IMR-90 (cell line): ENCODE measurements around the gene CDKAL1. TPM values are rescaled to one million over a fixed set of nuclear protein-coding genes. Genes with fewer than 3 reads are reported as not detected.

Experiments used
- ATAC-seq: fragments of 200-7000 bp; cut with Tn5 transposase; 2 replicates; pipeline ENCODE4 v1.9.1; 2020; ENCODE audit warnings: low read depth, mild to moderate bottlenecking, moderate library complexity
- BruUV-seq: library from RNA; stranded (reverse); fragments of 400-500 nt; replicated peaks from 2 replicates; lab custom pipeline; 2021; lab: Mats Ljungman, UMichigan
- CTCF ChIA-PET: fragments of 300-600 bp; formaldehyde crosslinking; extraction: SDS; loops from one replicate; lab custom pipeline; 2021; ENCODE audit warnings: antibody characterized with exemption; lab: Yijun Ruan, JAX
- POLR2A ChIA-PET: fragments of 300-600 bp; sonication (Branson Sonifier 250); formaldehyde crosslinking; loops from one replicate; lab custom pipeline; 2022; ENCODE audit warnings: antibody characterized with exemption; ENCODE audit not compliant: unreplicated experiment; lab: Charles Lee
- DNase-seq: peaks from one replicate; pipeline ENCODE4 v3.0.0; 2013
- H2AFZ ChIP-seq: replicated peaks from 2 replicates; pipeline ENCODE3; 2013; ENCODE audit warnings: low read length, mild to moderate bottlenecking; ENCODE audit not compliant: poor library complexity
- H2AK5ac ChIP-seq: 2 replicates; pipeline ENCODE4 v1.6.1; 2013; ENCODE audit warnings: low read depth, low read length, inconsistent platforms
- H2AK9ac ChIP-seq: replicated peaks from 2 replicates; pipeline ENCODE3; 2013; ENCODE audit warnings: mild to moderate bottlenecking, low read depth, low read length, moderate library complexity; ENCODE audit not compliant: poor library complexity
- H2BK120ac ChIP-seq: 2 replicates; pipeline ENCODE4 v1.6.1; 2013; ENCODE audit warnings: low read depth, low read length, inconsistent platforms
- H2BK15ac ChIP-seq: 3 replicates; pipeline ENCODE4 v1.6.1; 2013; ENCODE audit warnings: low read depth, low read length, inconsistent platforms
- H2BK20ac ChIP-seq: 2 replicates; pipeline ENCODE4 v1.6.1; 2013; ENCODE audit warnings: low read depth, mild to moderate bottlenecking, inconsistent platforms, low read length, moderate library complexity
- H2BK5ac ChIP-seq: 2 replicates; pipeline ENCODE4 v1.6.1; 2013; ENCODE audit warnings: mild to moderate bottlenecking, low read depth, low read length, inconsistent platforms; ENCODE audit not compliant: poor library complexity, severe bottlenecking
- H3K14ac ChIP-seq: replicated peaks from 2 replicates; pipeline ENCODE4 v1.6.1; 2013; ENCODE audit warnings: low read depth, low read length, inconsistent platforms
- H3K18ac ChIP-seq: 2 replicates; pipeline ENCODE4 v1.6.1; 2013; ENCODE audit warnings: low read depth, low read length, control low read depth
- H3K23ac ChIP-seq: 2 replicates; pipeline ENCODE4 v1.6.1; 2013; ENCODE audit warnings: low read depth, low read length, inconsistent platforms
- H3K27ac ChIP-seq: 2 replicates; pipeline ENCODE4 v1.5.1; 2013; ENCODE audit warnings: mild to moderate bottlenecking, control low read depth, low read length; ENCODE audit not compliant: insufficient read depth
- H3K27me3 ChIP-seq: 2 replicates; pipeline ENCODE4 v1.6.1; 2013; ENCODE audit warnings: low read length; ENCODE audit not compliant: control insufficient read depth, insufficient read depth
- H3K36me3 ChIP-seq: 2 replicates; pipeline ENCODE4 v1.6.1; 2013; ENCODE audit warnings: low read length, mixed read lengths; ENCODE audit not compliant: control insufficient read depth, insufficient read depth
- H3K4ac ChIP-seq: 2 replicates; pipeline ENCODE4 v1.6.1; 2013; ENCODE audit warnings: low read depth, low read length, inconsistent platforms
- H3K4me1 ChIP-seq: 2 replicates; pipeline ENCODE4 v1.6.1; 2013; ENCODE audit warnings: low read length, mixed read lengths; ENCODE audit not compliant: control insufficient read depth, insufficient read depth
- H3K4me2 ChIP-seq: 2 replicates; pipeline ENCODE4 v1.6.1; 2013; ENCODE audit warnings: low read depth, mild to moderate bottlenecking, control low read depth, low read length, moderate library complexity
- H3K4me3 ChIP-seq: 2 replicates; pipeline ENCODE4 v1.5.1; 2013; ENCODE audit warnings: low read depth, mild to moderate bottlenecking, control low read depth, low read length, moderate library complexity; ENCODE audit not compliant: insufficient read depth
- H3K56ac ChIP-seq: 2 replicates; pipeline ENCODE4 v1.6.1; 2013; ENCODE audit warnings: low read length, inconsistent platforms; ENCODE audit not compliant: insufficient read depth; ENCODE audit errors: extremely low read depth
- H3K79me1 ChIP-seq, 2 experiments: 2 replicates each; pipeline ENCODE4 v1.6.1; 2013; ENCODE audit warnings: low read length in 2 of 2, inconsistent platforms in 1 of 2, low read depth in 1 of 2
- H3K9ac ChIP-seq: 2 replicates; pipeline ENCODE4 v1.6.1; 2013; ENCODE audit warnings: low read depth, low read length, control low read depth
- H3K9me1 ChIP-seq: 2 replicates; pipeline ENCODE4 v1.6.1; 2013; ENCODE audit warnings: low read length, inconsistent platforms; ENCODE audit not compliant: insufficient read depth
- H3K9me3 ChIP-seq: 2 replicates; pipeline ENCODE4 v1.6.1; 2013; ENCODE audit warnings: low read length; ENCODE audit not compliant: control insufficient read depth, insufficient read depth
- H4K20me1 ChIP-seq: 2 replicates; pipeline ENCODE4 v1.6.1; 2013; ENCODE audit warnings: low read length, inconsistent platforms; ENCODE audit not compliant: insufficient read depth
- H4K5ac ChIP-seq: 2 replicates; pipeline ENCODE4 v1.6.1; 2013; ENCODE audit warnings: mild to moderate bottlenecking, low read depth, low read length, control low read depth
- H4K8ac ChIP-seq, 2 experiments: 2 replicates each; pipeline ENCODE4 v1.6.1; 2013; ENCODE audit warnings: low read depth in 2 of 2, low read length in 2 of 2, control low read depth in 1 of 2, inconsistent platforms in 1 of 2
- H4K91ac ChIP-seq: 2 replicates; pipeline ENCODE4 v1.6.1; 2013; ENCODE audit warnings: low read depth, low read length, inconsistent platforms; ENCODE audit not compliant: insufficient read depth
- CEBPB ChIP-seq: IDR thresholded peaks from 2 replicates; pipeline ENCODE4 v1.6.1; 2012; ENCODE audit warnings: low read depth, low read length, improper control_type of control experiment
- ELK1 ChIP-seq: fragments of 150-350 bp; IDR thresholded peaks from 2 replicates; pipeline ENCODE4 v1.6.1; 2016; ENCODE audit warnings: low read depth, mild to moderate bottlenecking, low read length, moderate library complexity, borderline replicate concordance
- MAZ ChIP-seq: IDR thresholded peaks from 2 replicates; pipeline ENCODE4 v1.6.1; 2012; ENCODE audit warnings: low read depth, mild to moderate bottlenecking, low read length, improper control_type of control experiment, moderate library complexity, borderline replicate concordance
- RAD21 ChIP-seq: IDR thresholded peaks from 2 replicates; pipeline ENCODE4 v1.6.1; 2012; ENCODE audit warnings: low read length, improper control_type of control experiment
- RFX5 ChIP-seq: IDR thresholded peaks from 2 replicates; pipeline ENCODE4 v1.8.0; 2012; ENCODE audit warnings: low read depth, mild to moderate bottlenecking, low read length, moderate library complexity
- WGBS, 2 experiments: methylation state at CpG; one replicate each; pipeline versions ENCODE4 v1.1.5 to v1.1.7; 2013; ENCODE audit warnings: missing lambda C conversion rate in 2 of 2; ENCODE audit not compliant: insufficient read length in 1 of 2; ENCODE audit errors: extremely low coverage in 2 of 2; 5-methylcytosine and 5-hydroxymethylcytosine counted together
- dilution Hi-C: fragments of 300-500 bp; cut with HindIII; formaldehyde crosslinking; loops from one replicate; pipeline ENCODE4 v1.14.3; 2018; ENCODE audit warnings: low sequenced_read_pairs; ENCODE audit not compliant: unreplicated experiment
- in situ Hi-C: fragments of 300-500 bp; cut with MboI; formaldehyde crosslinking; loops from 3 replicates; pipeline ENCODE4 v1.14.3; 2019; ENCODE audit warnings: low sequenced_read_pairs, inconsistent platforms, mixed read lengths
- intact Hi-C: fragments of 100-400 bp; cut with micrococcal nuclease; formaldehyde crosslinking; loops from 2 replicates; pipeline ENCODE4 v1.10.0; 2022
- polyA plus RNA-seq, 3 experiments: library from polyadenylated mRNA; depleted of rRNA; stranded (reverse); fragments of >200 nt; gene quantifications; 2 replicates each; pipeline ENCODE4 v1.2.3, GENCODE V29; 2012; ENCODE audit warnings: low replicate concordance in 1 of 3
- total RNA-seq: library from RNA; depleted of rRNA; stranded (reverse); fragments of >200 nt; gene quantifications from 2 replicates; pipeline ENCODE4 v1.2.3, GENCODE V29; 2012

Gene CDKAL1
- total and polyA plus RNA-seq, 2 of the 4 experiments (the other 2 are of a cell fraction), result 3.7 to 13.1 TPM

- no peak overlapping the region for H4K91ac ChIP-seq
- dilution Hi-C loops (no loop called here), in situ Hi-C loops (no loop called here), intact Hi-C loops (no loop called here)
- H4K8ac ChIP-seq, result no peak overlapping the region
- no peak overlapping the region for H4K5ac ChIP-seq
- no peak overlapping the region for H2AK9ac ChIP-seq
- no peak overlapping the region for H2BK15ac ChIP-seq
- H3K9me3 ChIP-seq, result no peaks in the 10 kb centered on the region
- no peak overlapping the region for H3K23ac ChIP-seq
- H3K14ac ChIP-seq, result no peak overlapping the region
- ChIA-PET POLR2A (no interaction called here), CTCF (no interaction called here)
- H3K4ac ChIP-seq, result no peak overlapping the region
- no peak overlapping the region for H2BK120ac ChIP-seq
- H3K9me1 ChIP-seq, result no peaks in the 10 kb centered on the region
- DNase-seq (peak; percentile 46), ATAC-seq (peak; percentile 44)
- H3K79me1 ChIP-seq, result 0 out of 4 replicates have a peak, but pooled peaks cover 0 to 3% of the 10 kb centered on the region in 2 experiments
- H2BK5ac ChIP-seq, result no peak overlapping the region
- no peak overlapping the region for H3K18ac ChIP-seq
- no peak overlapping the region for H2AK5ac ChIP-seq
- 0 out of 2 replicates have a peak, but pooled peaks cover 2% of the 10 kb centered on the region for H3K4me1 ChIP-seq
- H3K36me3 ChIP-seq, result no peaks in the 10 kb centered on the region
- H2AFZ ChIP-seq, result no peak overlapping the region
- no peak overlapping the region for H3K27ac ChIP-seq
- H3K4me3 ChIP-seq, result no peak overlapping the region
- H3K27me3 ChIP-seq, result no peaks in the 10 kb centered on the region
- no peak overlapping the region for H3K9ac ChIP-seq
- H4K20me1 ChIP-seq, result no peaks in the 10 kb centered on the region
- H3K4me2 ChIP-seq, result peak overlapping the region; percentile 10; the same call in 1 of the 2 replicates
- no TSS peak for BruUV-seq
- TF ChIP-seq MAZ (no peak), CEBPB (no peak), RFX5 (no peak), RAD21 (no peak), ELK1 (no peak)
- no peak overlapping the region for H2BK20ac ChIP-seq
- H3K56ac ChIP-seq, result no peak overlapping the region
- WGBS, 2 experiments, result no CpG with 5 or more reads among the region's 1 CpG
Observed at GRCh38 chr6:20846602-20847028, 312.4 kb downstream of the CDKAL1 start.
